HFF-Myc (cell line): ENCODE measurements around the gene PLXNB2.

Experiments
- DNase-seq: peaks from one replicate; pipeline ENCODE4 v3.0.0-alpha.2; 2011; ENCODE audit warnings: low read depth; ENCODE audit errors: extremely low read depth
- H3K4me3 ChIP-seq: replicated peaks from 2 replicates; pipeline ENCODE4 v1.5.1; 2011; ENCODE audit warnings: low read depth, mild to moderate bottlenecking, control low read depth, low read length
- CTCF ChIP-seq: IDR thresholded peaks from 2 replicates; pipeline ENCODE4 v1.5.1; 2012; ENCODE audit warnings: mild to moderate bottlenecking, low read depth, low read length, control low read depth; ENCODE audit errors: missing control alignments

PLXNB2 gene

GRCh38 chr22:50269573-50269969 is 37.9 kb downstream of the PLXNB2 start:
- H3K4me3 ChIP-seq: peak overlapping the region; percentile 25
- no peak for TF ChIP-seq CTCF
- no peak for DNase-seq

GRCh38 chr22:50268655-50269113 is 38.8 kb downstream of the PLXNB2 start:
- DNase-seq: no peak
- H3K4me3 ChIP-seq: no peak overlapping the region
- no peak for TF ChIP-seq CTCF

- TF ChIP-seq CTCF: peak; percentile 10
- H3K4me3 ChIP-seq: peak overlapping the region; percentile 19; the same call in 1 of the 2 replicates
- DNase-seq: no peak
Measured at GRCh38 chr22:50267591-50268390, 39.7 kb downstream of the PLXNB2 start.

GRCh38 chr22:50266994-50267393 is 40.5 kb downstream of the PLXNB2 start:
- TF ChIP-seq CTCF: no peak
- no peak overlapping the region for H3K4me3 ChIP-seq
- DNase-seq: no peak

GRCh38 chr22:50264946-50265669 is 42.3 kb downstream of the PLXNB2 start:
- H3K4me3 ChIP-seq: no peak overlapping the region
- TF ChIP-seq CTCF: no peak
- DNase-seq: no peak

GRCh38 chr22:50264104-50264745 is 43.2 kb downstream of the PLXNB2 start:
- H3K4me3 ChIP-seq: no peak overlapping the region
- TF ChIP-seq CTCF: no peak
- DNase-seq: no peak
